Transverse colon (tissue), 4 donors: Measurements from ENCODE around the gene RFFL. TPM values are rescaled to one million over a fixed set of nuclear protein-coding genes. Genes with fewer than 3 reads are reported as not detected.

Experiments used
- DNase-seq: peaks from one replicate; pipeline ENCODE4 v3.0.0-alpha.2; 2019
- H3K27ac ChIP-seq, 4 donors: fragments of 200-600 bp; sonication (generic); 2 replicates each; pipeline ENCODE4 v1.5.1; 2016 to 2018; ENCODE audit warnings: inconsistent platforms in 4 of 4
- H3K27me3 ChIP-seq: fragments of 200-600 bp; sonication (generic); 2 replicates; pipeline ENCODE4 v1.5.1; 2017; ENCODE audit warnings: inconsistent platforms
- H3K36me3 ChIP-seq, 4 donors: fragments of 200-600 bp; sonication (generic); 2 replicates each; pipeline ENCODE4 v1.5.1; 2017 to 2019; ENCODE audit warnings: inconsistent platforms in 4 of 4
- H3K4me1 ChIP-seq, 4 donors: fragments of 200-600 bp; sonication (generic); 2 replicates each; pipeline ENCODE4 v1.5.1; 2017 to 2020; ENCODE audit warnings: inconsistent platforms in 4 of 4
- H3K4me3 ChIP-seq, 4 donors: fragments of 200-600 bp; sonication (generic); 1 replicate in 1 of 4; 2 replicates in 3 of 4; pipeline versions ENCODE4 v1.5.1 to v1.6.1; 2017 to 2019; ENCODE audit warnings: inconsistent platforms in 4 of 4
- H3K9me3 ChIP-seq, 2 donors: fragments of 200-600 bp; sonication (generic); 2 replicates each; pipeline ENCODE4 v1.5.1; 2017 to 2019; ENCODE audit warnings: inconsistent platforms in 2 of 2
- EP300 ChIP-seq: sonication (generic); formaldehyde crosslinking; IDR thresholded peaks from one replicate; pipeline ENCODE4 v1.6.1; 2017; ENCODE audit warnings: antibody characterized with exemption, low read depth
- POLR2A ChIP-seq: fragments of 450-650 bp; IDR thresholded peaks from one replicate; pipeline ENCODE4 v1.6.1; 2016; ENCODE audit warnings: antibody characterized with exemption, mild to moderate bottlenecking, moderate library complexity
- POLR2AphosphoS5 ChIP-seq, 3 donors: sonication (generic); formaldehyde crosslinking; IDR thresholded peaks; one replicate each; pipeline ENCODE4 v1.6.1; 2016; ENCODE audit warnings: antibody characterized with exemption in 3 of 3
- WGBS, 2 donors: methylation state at CpG; one replicate each; pipeline ENCODE4 v1.1.5; 2018; ENCODE audit warnings: low coverage in 1 of 2; 5-methylcytosine and 5-hydroxymethylcytosine counted together
- in situ Hi-C, 4 donors: fragments of 200-750 bp; cut with MboI; loops; one replicate each; pipeline versions ENCODE4 v1.15.0 to v1.15.1; 2017; ENCODE audit warnings: low sequenced_read_pairs in 3 of 4, low pct_ligation_motif_present in 1 of 4, low pct_unique_long_range_greater_than_20kb in 1 of 4
- intact Hi-C: fragments of 100-400 bp; cut with DNase I; formaldehyde crosslinking; loops from one replicate; pipeline ENCODE4 v1.15.1; 2023; ENCODE audit warnings: low total_unique reads
- total RNA-seq, 4 donors: library from RNA; depleted of rRNA; stranded (reverse); fragments of >200 nt; gene quantifications; one replicate each; pipeline ENCODE4 v1.1.0, GENCODE V29; 2016
- TF ChIP-seq, protein P1 (sequence below), 5 experiments: fragments of 200-600 bp in 3 of 5; fragments of 450-650 bp in 2 of 5; sonication (generic) in 3 of 5; IDR thresholded peaks; 1 replicate in 2 of 5; 2 replicates in 3 of 5; pipeline ENCODE4 v1.5.1; 2016 to 2017; ENCODE audit warnings: antibody characterized with exemption in 5 of 5, inconsistent platforms in 3 of 5, mild to moderate bottlenecking in 2 of 5, moderate library complexity in 1 of 5

Gene RFFL
- total RNA-seq, 4 donors from 2014 or later: 40.6 to 75.8 (median 50.7) TPM

DNA sequence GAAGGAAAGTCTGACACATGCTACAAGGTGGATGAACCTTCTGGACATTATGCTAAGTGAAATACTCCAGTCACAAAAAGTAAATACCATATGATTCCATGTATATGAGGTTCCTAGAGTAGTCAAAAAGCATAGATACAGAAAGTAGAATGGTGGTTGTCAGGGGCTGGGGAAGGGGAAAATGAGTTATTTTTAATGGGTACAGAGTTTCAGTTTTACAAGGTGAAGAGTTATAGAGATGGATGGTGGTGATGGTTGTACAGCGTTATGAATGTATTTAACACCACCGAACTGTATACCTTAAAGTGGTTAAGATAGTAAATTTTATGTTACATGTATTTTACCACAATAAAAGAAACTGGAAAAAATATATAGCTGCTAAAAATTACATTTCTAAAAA, 38.2 kb upstream of the RFFL start:
- Histone ChIP-seq H3K9me3 (no peaks in the 10 kb centered on the region), H3K27ac (no peak overlapping the region), H3K36me3 (peaks cover 0 to 14% (median 5%) of the 10 kb centered on the region in 4 donors), H3K27me3 (no peaks in the 10 kb centered on the region), H3K4me1 (no peaks in the 10 kb centered on the region), H3K4me3 (no peak overlapping the region)
- WGBS, 2 donors: 89 to 90% methylated on average over 2 of the region's 2 CpGs
- in situ Hi-C loops (loop anchor here in 2 of 4 donors (25.0 kb wide), 3 partner anchors 439 to 664 kb away; no protein-coding TSS in a partner anchor), intact Hi-C loops (no loop called here)
- TF ChIP-seq EP300 (no peak), POLR2AphosphoS5 (IDR thresholded peaks at IDR 0.05) (no peak)
- DNase-seq: no peak

DNA sequence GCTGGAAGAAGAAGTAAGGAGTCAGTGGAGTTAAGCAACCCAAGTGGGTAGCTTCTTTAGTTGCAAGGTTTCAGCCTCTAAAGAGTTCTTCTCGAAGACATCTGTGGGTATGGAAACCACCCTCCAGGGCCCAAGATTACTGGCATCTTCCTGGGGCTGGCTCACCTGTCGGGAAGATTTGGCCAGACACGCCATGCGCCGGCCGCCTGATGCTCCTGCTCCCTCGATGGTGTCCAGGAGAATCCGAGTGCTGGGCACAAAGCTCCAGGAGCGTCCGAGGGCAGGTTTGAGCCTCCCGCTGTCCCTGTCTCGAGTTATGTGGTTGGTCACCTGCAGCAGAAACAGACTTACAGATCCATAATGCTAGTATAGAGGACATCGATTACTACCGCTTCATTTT, 37.5 kb upstream of the RFFL start:
- no peak for DNase-seq
- 96% methylated on average over 14 of the region's 14 CpGs; no CpG with 5 or more reads in 1 of the 2 donors for WGBS, 2 donors
- Histone ChIP-seq H3K27me3 (no peaks in the 10 kb centered on the region), H3K4me3 (no peak overlapping the region), H3K9me3 (no peaks in the 10 kb centered on the region), H3K36me3 (peaks cover 0 to 14% (median 5%) of the 10 kb centered on the region in 4 donors), H3K4me1 (no peaks in the 10 kb centered on the region), H3K27ac (no peak overlapping the region)
- no peak for TF ChIP-seq POLR2AphosphoS5 (IDR thresholded peaks at IDR 0.05)
- no peak for TF ChIP-seq POLR2A
- TF ChIP-seq, protein P1, sequence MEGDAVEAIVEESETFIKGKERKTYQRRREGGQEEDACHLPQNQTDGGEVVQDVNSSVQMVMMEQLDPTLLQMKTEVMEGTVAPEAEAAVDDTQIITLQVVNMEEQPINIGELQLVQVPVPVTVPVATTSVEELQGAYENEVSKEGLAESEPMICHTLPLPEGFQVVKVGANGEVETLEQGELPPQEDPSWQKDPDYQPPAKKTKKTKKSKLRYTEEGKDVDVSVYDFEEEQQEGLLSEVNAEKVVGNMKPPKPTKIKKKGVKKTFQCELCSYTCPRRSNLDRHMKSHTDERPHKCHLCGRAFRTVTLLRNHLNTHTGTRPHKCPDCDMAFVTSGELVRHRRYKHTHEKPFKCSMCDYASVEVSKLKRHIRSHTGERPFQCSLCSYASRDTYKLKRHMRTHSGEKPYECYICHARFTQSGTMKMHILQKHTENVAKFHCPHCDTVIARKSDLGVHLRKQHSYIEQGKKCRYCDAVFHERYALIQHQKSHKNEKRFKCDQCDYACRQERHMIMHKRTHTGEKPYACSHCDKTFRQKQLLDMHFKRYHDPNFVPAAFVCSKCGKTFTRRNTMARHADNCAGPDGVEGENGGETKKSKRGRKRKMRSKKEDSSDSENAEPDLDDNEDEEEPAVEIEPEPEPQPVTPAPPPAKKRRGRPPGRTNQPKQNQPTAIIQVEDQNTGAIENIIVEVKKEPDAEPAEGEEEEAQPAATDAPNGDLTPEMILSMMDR (IDR thresholded peaks at IDR 0.05): no peak
- TF ChIP-seq EP300: no peak
- intact Hi-C loops (no loop called here), in situ Hi-C loops (loop anchor here in 2 of 4 donors (25.0 kb wide), 3 partner anchors 439 to 664 kb away; no protein-coding TSS in a partner anchor)

DNA sequence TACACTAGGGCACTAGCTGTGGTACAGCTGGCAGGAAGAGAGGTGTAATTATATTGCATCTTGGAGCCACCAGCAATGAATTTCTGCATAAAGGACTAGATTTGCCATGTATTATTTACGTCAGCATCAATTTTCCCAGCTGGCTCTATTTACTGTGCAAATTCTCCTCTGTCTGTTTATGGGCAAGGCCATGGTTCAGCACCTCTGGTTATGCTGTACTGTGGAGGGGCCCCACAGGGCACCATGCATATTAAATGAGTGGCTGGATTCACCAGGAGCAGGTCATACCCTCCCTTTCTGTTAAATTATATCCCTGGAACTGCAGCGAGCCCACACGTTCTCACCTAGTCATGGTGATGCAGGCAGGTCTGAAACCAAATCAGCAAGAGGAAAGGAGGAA, 36.4 kb upstream of the RFFL start:
- in situ Hi-C loops: loop anchor here (10.0 to 25.0 kb wide), 5 partner anchors 105 to 663 kb away; partner anchors contain the start of gene LIG3 (in 1 of the 4)
- intact Hi-C loops: no loop called here

DNA sequence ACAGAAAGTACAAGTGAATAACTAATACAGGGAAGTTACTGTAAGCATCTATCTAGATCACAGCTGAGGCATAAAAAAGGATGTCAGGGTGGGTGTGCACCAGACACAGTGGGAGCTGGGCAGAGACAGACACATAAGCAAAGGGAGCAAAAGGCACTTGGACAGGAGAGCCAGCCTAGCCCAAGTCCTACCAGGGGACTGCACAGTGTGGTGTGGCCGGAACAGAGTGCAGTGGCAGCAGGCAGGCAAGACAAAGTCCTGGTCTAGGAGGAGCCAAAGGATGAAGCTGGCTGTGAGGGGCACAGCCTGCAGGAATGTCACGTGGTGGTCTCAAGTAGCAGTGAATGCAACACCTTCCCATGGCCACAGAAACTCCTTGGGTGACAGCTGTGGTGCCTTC, 34.3 kb upstream of the RFFL start:
- no peak for DNase-seq
- in situ Hi-C loops: loop anchor here (10.0 to 25.0 kb wide), 2 partner anchors 103 to 110 kb away; partner anchors contain the start of gene LIG3 (in 1 of the 4)
- Histone ChIP-seq H3K9me3 (no peaks in the 10 kb centered on the region), H3K4me1 (no peaks in the 10 kb centered on the region), H3K4me3 (no peak overlapping the region), H3K27ac (no peak overlapping the region), H3K36me3 (peaks cover 0 to 14% (median 5%) of the 10 kb centered on the region in 4 donors), H3K27me3 (no peaks in the 10 kb centered on the region)
- TF ChIP-seq, protein P1 (IDR thresholded peaks at IDR 0.05): no peak
- no peak for TF ChIP-seq POLR2AphosphoS5 (IDR thresholded peaks at IDR 0.05)
- TF ChIP-seq EP300: no peak
- TF ChIP-seq POLR2A: no peak
- intact Hi-C loops: no loop called here
- 93% methylated on average over 2 of the region's 2 CpGs; no CpG with 5 or more reads in 1 of the 2 donors for WGBS, 2 donors

More for the DNA sequence above, 36.4 kb upstream of the RFFL start:
- Histone ChIP-seq H3K27me3 (no peaks in the 10 kb centered on the region), H3K9me3 (no peaks in the 10 kb centered on the region), H3K36me3 (peaks cover 0 to 14% (median 5%) of the 10 kb centered on the region in 4 donors), H3K27ac (no peak overlapping the region), H3K4me1 (no peaks in the 10 kb centered on the region), H3K4me3 (no peak overlapping the region)
- TF ChIP-seq, protein P1 (IDR thresholded peaks at IDR 0.05): no peak
- TF ChIP-seq EP300 (no peak), POLR2A (no peak), POLR2AphosphoS5 (IDR thresholded peaks at IDR 0.05) (no peak)
- DNase-seq: no peak
- WGBS, 2 donors: 91 to 100% methylated on average over 1 to 3 of the region's 3 CpGs
